Measurements from ENCODE around the gene ERMN. TPM values are rescaled to one million over a fixed set of nuclear protein-coding genes. Genes with fewer than 3 reads are reported as not detected.

Gene ERMN
- total and polyA plus RNA-seq, 8 donors = 0.43 to 5.7 (median 0.58) TPM; not detected in 5

DNA sequence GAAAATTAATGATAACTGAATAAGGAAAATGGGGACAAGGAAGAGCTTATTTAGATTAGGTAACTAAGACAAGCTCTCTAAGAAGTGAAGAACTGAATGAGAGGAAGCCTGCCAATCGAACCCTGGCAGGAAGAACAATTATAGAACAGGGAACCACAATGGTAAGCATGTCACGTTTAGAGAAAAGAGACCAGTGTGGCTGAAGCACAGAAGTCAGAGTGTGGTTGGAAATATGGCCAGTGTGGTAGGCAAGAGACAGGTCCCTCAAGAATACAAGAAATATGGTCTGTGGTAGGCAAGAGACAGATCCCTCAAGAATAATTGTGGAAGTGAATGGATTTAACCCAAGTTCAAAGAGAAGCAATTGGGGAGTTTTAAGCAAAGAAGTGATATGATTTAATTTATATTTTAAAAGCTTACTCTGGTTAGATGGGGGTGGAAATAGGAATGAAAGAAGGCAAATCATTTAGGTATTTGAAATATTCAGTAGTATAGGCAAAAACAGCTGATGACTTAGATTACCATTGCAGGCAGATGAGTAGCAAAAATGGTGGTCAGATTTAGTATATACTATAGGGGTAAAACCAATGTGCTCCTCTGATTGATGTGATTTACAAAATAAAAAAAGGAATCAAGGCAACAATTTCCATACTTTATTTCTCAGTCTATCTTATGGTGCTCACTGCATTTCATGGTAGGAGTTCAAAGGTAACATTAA, 38.8 kb upstream of the ERMN start:
- Histone ChIP-seq H3K27me3 (no peaks in the 10 kb centered on the region), H3K4me3 (no peak overlapping the region), H3K36me3 (no peaks in the 10 kb centered on the region), H3K27ac (no peak overlapping the region), H3K9me3 (peaks cover 0 to 20% (median 6%) of the 10 kb centered on the region in 4 donors), H3K4me1 (no peaks in the 10 kb centered on the region)
- 59 to 70% (median 63%) methylated on average over 2 of the region's 2 CpGs for WGBS, 5 donors
- peak in 1 of 2 donors; percentile 6 for DNase-seq
- intact Hi-C loops (cut with DNase I; ENCODE audit: low total_unique reads) = no loop called here
- TF ChIP-seq POLR2A (IDR thresholded peaks at IDR 0.05) (no peak), POLR2AphosphoS5 (IDR thresholded peaks at IDR 0.05) (no peak), EP300 (IDR thresholded peaks at IDR 0.05) (no peak)
- TF ChIP-seq, protein P1, sequence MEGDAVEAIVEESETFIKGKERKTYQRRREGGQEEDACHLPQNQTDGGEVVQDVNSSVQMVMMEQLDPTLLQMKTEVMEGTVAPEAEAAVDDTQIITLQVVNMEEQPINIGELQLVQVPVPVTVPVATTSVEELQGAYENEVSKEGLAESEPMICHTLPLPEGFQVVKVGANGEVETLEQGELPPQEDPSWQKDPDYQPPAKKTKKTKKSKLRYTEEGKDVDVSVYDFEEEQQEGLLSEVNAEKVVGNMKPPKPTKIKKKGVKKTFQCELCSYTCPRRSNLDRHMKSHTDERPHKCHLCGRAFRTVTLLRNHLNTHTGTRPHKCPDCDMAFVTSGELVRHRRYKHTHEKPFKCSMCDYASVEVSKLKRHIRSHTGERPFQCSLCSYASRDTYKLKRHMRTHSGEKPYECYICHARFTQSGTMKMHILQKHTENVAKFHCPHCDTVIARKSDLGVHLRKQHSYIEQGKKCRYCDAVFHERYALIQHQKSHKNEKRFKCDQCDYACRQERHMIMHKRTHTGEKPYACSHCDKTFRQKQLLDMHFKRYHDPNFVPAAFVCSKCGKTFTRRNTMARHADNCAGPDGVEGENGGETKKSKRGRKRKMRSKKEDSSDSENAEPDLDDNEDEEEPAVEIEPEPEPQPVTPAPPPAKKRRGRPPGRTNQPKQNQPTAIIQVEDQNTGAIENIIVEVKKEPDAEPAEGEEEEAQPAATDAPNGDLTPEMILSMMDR (IDR thresholded peaks at IDR 0.05) = no peak

DNA sequence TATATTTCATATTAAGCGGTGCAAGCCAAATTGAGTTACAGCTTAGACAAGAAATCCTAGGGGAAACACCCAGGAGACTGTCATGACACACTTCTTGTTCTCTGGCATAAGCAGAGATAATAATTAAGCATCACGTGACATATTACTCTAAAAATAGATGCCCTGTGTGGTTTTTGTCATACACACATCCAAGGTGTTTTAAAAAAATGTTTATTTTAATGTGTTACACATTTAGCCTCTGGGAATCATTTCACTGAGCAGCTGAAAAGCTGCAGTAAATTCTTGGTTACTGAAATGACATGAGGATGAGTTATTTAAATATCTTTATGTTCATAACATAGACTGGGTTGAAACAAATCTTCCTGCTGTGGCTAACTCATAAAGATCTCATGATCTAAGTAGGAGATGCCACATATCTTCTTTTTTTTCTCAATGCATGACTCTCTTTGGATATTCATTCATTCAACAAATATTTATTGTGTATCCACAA, 38.0 kb upstream of the ERMN start:
- intact Hi-C loops (cut with DNase I; ENCODE audit: low total_unique reads) = no loop called here
- H3K36me3 ChIP-seq = no peaks in the 10 kb centered on the region
- WGBS, 5 donors = 64 to 79% (median 68%) methylated on average over 2 of the region's 2 CpGs
- H3K4me1 ChIP-seq = no peaks in the 10 kb centered on the region
- H3K27me3 ChIP-seq = no peaks in the 10 kb centered on the region
- no peak overlapping the region for H3K27ac ChIP-seq
- H3K4me3 ChIP-seq = no peak overlapping the region
- no peak for TF ChIP-seq EP300 (IDR thresholded peaks at IDR 0.05)
- TF ChIP-seq, protein P1 (IDR thresholded peaks at IDR 0.05) = no peak
- no peak for TF ChIP-seq POLR2A (IDR thresholded peaks at IDR 0.05)
- no peak for TF ChIP-seq POLR2AphosphoS5 (IDR thresholded peaks at IDR 0.05)
- peaks cover 0 to 20% (median 6%) of the 10 kb centered on the region in 4 donors for H3K9me3 ChIP-seq
- peak in 1 of 2 donors; percentile 16 for DNase-seq

DNA sequence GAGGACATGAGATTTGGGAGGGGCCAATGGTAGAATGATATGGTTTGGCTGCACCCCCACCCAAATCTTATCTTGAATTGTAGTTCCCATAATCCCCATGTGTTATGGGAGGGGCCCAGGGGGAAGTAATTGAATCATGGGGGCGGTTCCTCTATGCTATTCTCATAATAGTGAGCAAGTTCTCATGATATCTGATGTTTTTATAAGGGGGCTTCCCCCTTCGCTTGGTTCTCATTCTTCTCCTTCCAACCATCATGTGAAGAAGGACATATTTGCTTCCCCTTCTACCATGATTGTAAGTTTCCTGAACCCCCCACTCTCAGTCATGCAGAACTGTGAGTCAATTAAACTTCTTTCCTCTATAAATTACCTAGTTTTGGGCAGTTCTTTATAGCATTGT, 37.0 kb upstream of the ERMN start:
- intact Hi-C loops (cut with DNase I; ENCODE audit: low total_unique reads) = no loop called here
- TF ChIP-seq POLR2AphosphoS5 (IDR thresholded peaks at IDR 0.05) (no peak), EP300 (IDR thresholded peaks at IDR 0.05) (no peak), POLR2A (IDR thresholded peaks at IDR 0.05) (no peak)
- TF ChIP-seq, protein P1 (IDR thresholded peaks at IDR 0.05) = no peak

DNA sequence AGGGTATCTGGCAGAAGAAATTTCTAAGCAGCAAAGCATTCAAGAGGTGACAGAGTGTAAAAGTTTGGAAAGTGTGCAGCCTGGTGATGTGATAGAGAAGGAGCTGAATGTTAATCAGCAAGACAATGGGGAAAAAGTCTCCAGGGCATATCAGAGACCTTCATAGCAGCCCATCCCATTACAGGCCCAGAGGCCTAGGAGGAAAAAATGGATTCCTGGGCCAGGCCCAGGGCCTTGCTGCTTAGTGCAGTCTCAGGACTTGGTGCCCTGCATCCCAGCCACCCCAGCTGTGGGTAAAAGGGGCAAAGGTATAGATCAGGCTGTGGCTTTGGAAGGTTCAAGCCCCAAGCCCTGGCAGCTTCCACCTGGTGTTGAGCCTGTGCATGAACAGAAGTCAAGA, 35.9 kb upstream of the ERMN start:
- H3K4me3 ChIP-seq = no peak overlapping the region
- TF ChIP-seq POLR2AphosphoS5 (IDR thresholded peaks at IDR 0.05) = no peak
- TF ChIP-seq EP300 (IDR thresholded peaks at IDR 0.05) = no peak
- TF ChIP-seq POLR2A (IDR thresholded peaks at IDR 0.05) = no peak
- TF ChIP-seq, protein P1 (IDR thresholded peaks at IDR 0.05) = no peak

More for the DNA sequence above, 37.0 kb upstream of the ERMN start:
- Histone ChIP-seq H3K36me3 (no peaks in the 10 kb centered on the region), H3K4me1 (no peaks in the 10 kb centered on the region), H3K27ac (no peak overlapping the region), H3K4me3 (no peak overlapping the region), H3K27me3 (no peaks in the 10 kb centered on the region), H3K9me3 (peaks cover 0 to 20% (median 6%) of the 10 kb centered on the region in 4 donors)
- no peak for DNase-seq
- WGBS, 5 donors = 88 to 100% (median 95%) methylated on average over 2 of the region's 2 CpGs

More for the DNA sequence above, 35.9 kb upstream of the ERMN start:
- no peak for DNase-seq
- H3K36me3 ChIP-seq = no peaks in the 10 kb centered on the region
- H3K27me3 ChIP-seq = no peaks in the 10 kb centered on the region
- intact Hi-C loops (cut with DNase I; ENCODE audit: low total_unique reads) = no loop called here
- H3K4me1 ChIP-seq = no peaks in the 10 kb centered on the region
- peaks cover 0 to 20% (median 6%) of the 10 kb centered on the region in 4 donors for H3K9me3 ChIP-seq
- no peak overlapping the region for H3K27ac ChIP-seq
